HG02588 (cell line): ENCODE results near the gene GJD4.

ENCODE experiments used
- ATAC-seq: cut with Tn5 transposase; IDR thresholded peaks from one replicate; pipeline ENCODE4 v1.9.1; 2021; ENCODE audit warnings: mild to moderate bottlenecking, moderate library complexity; ENCODE audit not compliant: unreplicated experiment

GJD4 gene

GRCh38 chr10:35605191-35605590, at the start of gene GJD4:
Gene GJD4, plus strand, starts transcription at chr10:35605341. Its CDS starts 227 bp downstream, at chr10:35605568.
- no peak for ATAC-seq

GRCh38 chr10:35555962-35556930, 48.9 kb upstream of the GJD4 start:
- no peak for ATAC-seq

- ATAC-seq = no peak
Measured at GRCh38 chr10:35558276-35558675, 46.9 kb upstream of the GJD4 start.

GRCh38 chr10:35559416-35559815, 45.7 kb upstream of the GJD4 start:
- no peak for ATAC-seq

GRCh38 chr10:35561715-35562114, 43.4 kb upstream of the GJD4 start:
- ATAC-seq = no peak

GRCh38 chr10:35562427-35562826, 42.7 kb upstream of the GJD4 start:
- no peak for ATAC-seq

- ATAC-seq = no peak
Measured at GRCh38 chr10:35563261-35563891, 41.8 kb upstream of the GJD4 start.

- no peak for ATAC-seq
Measured at GRCh38 chr10:35564341-35564968, 40.7 kb upstream of the GJD4 start.

GRCh38 chr10:35565602-35566081, 39.5 kb upstream of the GJD4 start:
- no peak for ATAC-seq

GRCh38 chr10:35567951-35568350, 37.2 kb upstream of the GJD4 start:
- no peak for ATAC-seq

- no peak for ATAC-seq
Measured at GRCh38 chr10:35568483-35569015, 36.6 kb upstream of the GJD4 start.

GRCh38 chr10:35569111-35569707, 35.9 kb upstream of the GJD4 start:
- no peak for ATAC-seq

GRCh38 chr10:35569836-35570235, 35.3 kb upstream of the GJD4 start:
- ATAC-seq = no peak

- ATAC-seq = no peak
Measured at GRCh38 chr10:35570397-35570796, 34.7 kb upstream of the GJD4 start.

GRCh38 chr10:35572583-35572982, 32.6 kb upstream of the GJD4 start:
- no peak for ATAC-seq

- no peak for ATAC-seq
Measured at GRCh38 chr10:35573796-35574195, 31.3 kb upstream of the GJD4 start.

GRCh38 chr10:35574924-35575352, 30.2 kb upstream of the GJD4 start:
- no peak for ATAC-seq

- no peak for ATAC-seq
Measured at GRCh38 chr10:35575640-35576039, 29.5 kb upstream of the GJD4 start.

- no peak for ATAC-seq
Measured at GRCh38 chr10:35576730-35577129, 28.4 kb upstream of the GJD4 start.

- no peak for ATAC-seq
Measured at GRCh38 chr10:35577926-35578617, 27.1 kb upstream of the GJD4 start.
